GM21447 (cell line): Measurements from ENCODE around the gene REEP2.

Source experiments
- ATAC-seq: cut with Tn5 transposase; IDR thresholded peaks from one replicate; pipeline ENCODE4 v1.9.1; 2021; ENCODE audit not compliant: unreplicated experiment

The REEP2 gene

DNA sequence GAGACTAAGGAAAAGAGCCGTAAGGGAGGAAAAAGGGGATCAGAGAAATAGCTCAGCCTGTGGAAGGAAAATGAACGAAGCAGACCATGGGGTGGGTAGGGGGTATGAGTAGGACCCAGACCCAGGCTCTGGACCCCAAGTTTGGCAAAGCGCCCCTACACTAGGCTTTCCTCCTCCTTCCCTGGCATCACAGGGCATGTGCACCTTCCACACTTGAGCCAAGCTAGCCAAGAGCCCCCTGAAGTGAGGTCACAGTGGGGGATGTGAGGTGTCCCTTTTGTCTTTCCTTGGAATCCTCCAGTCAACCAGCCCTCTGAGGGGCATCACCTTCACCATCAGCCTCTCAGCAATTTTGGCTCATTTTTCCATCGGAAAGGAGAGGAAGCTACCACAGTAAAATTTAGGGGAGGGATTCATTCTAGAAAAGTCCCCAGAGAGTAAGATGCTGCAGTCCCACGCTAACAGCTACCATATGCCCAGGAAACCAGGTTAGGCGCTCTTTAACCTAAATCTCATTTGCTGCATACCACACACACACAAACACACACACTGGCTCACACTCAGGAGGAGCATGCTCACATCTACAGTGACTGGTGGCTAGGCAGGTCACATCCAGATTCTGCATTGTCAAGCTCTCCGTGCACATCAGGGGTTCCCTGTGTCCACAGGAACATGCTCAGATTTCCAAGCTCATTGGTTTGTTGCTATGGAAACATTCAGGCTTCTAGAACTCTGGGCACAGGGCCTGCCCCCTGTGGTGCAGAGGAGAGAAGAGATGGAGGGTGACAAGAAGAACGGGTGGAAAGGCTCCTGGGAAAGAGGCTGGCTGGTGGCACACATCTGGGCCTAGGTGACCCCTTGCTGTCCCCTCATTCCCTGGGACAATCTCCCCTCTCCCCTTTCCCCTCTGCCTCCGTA, 9.9 kb downstream of the REEP2 start:
- no peak for ATAC-seq

DNA sequence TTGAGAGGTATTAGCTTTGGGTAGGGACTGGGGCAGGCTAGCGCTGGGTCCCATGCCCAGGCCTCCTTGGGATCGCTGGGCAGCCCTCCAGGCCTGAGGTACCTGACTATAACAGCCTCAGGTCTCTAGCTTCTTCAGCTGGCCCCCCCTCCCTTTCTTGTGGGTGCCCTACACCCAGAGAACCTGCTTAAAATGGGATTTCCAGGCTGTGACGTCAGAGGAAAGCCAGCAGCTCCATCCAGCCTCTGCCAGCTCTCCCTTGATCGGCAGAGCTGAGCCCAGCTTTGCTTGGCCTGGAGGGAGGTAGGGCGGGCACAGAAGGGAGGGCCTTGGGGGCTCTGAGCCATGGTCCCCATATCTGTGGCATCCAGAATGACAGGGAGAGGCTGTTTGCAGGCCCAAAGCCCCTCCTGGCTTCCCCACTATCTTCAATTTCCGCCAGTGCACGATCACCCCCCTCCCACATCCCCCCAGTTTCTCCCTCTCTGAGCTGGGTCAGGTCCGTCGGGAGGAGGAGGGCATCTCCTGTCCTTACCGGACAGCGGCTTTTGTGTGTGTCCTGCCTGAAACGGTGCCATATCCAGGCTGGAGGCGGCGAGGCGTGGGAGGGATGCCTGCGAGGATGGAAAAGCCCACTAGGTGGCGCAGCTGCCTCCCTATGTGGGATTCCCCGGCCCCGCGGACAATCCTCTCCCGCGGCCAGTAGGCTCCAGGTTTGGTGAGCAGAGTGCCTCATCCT, 10.8 kb downstream of the REEP2 start:
- ATAC-seq, result no peak

- no peak for ATAC-seq
Observed at GRCh38 chr5:138450971-138451370, 12.1 kb downstream of the REEP2 start.

- no peak for ATAC-seq
Observed at GRCh38 chr5:138452720-138453119, 13.9 kb downstream of the REEP2 start.

GRCh38 chr5:138453590-138453989, 14.7 kb downstream of the REEP2 start:
- no peak for ATAC-seq

DNA sequence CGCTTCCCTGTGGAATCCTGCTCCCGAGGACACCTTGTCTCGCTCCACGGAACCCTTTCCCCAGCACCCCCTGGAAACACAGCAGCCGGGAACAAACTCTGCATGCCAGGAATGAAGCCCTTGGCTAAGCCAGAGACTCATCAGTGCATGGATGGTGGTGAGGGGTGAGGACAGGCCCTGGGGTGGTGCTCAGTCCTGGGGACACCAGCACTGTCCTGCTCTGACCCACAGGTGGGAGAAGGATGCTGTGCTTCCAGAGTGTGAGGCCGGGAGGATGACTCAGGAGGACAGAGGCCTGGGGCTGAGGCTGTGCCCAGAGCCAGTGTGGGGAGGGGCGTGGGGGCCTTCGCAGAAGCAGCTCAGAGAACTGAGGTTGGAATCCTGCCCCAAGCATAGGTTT, 15.3 kb downstream of the REEP2 start:
- ATAC-seq, result no peak

DNA sequence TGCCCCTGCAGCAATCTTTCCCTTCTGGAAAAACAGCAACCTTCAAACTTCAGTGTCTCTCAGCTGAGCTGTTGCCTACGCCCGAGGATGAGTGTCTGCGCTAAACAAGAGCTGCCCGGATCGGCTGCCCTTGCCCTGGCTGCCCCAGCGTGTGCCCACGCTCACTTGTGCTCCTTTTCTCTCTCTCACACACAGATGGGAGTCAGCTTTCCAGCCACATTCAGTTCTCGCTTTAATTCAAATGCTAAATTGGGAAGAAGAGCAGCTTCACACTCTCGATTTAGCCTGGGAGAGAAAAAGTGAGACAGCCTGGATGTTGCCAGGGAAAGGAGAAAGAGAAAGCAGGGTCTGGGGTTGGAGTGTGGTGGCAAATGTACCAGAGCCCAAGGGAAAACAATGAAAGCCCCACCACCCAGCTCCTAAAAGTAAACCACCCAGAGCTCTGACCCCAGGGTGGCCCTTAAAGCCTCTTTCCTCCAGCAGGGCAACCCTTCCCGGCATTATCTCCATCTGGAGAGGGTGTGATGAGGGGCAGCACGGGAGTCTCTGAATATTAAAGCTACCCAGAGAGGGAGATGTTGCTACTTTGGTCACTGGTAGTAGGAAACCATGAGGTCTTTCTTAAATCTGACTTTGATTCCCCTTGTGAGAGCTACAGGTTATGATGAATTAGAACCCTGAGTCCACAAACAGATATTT, 16.5 kb downstream of the REEP2 start:
- no peak for ATAC-seq

- ATAC-seq, result no peak
Observed at GRCh38 chr5:138457531-138458275, 18.8 kb downstream of the REEP2 start.

GRCh38 chr5:138458384-138458783, 19.5 kb downstream of the REEP2 start:
- ATAC-seq, result no peak

GRCh38 chr5:138458856-138459255, 20.0 kb downstream of the REEP2 start:
- no peak for ATAC-seq

- ATAC-seq, result no peak
Observed at GRCh38 chr5:138459311-138459933, 20.6 kb downstream of the REEP2 start.

- no peak for ATAC-seq
Observed at GRCh38 chr5:138460032-138460693, 21.3 kb downstream of the REEP2 start.

DNA sequence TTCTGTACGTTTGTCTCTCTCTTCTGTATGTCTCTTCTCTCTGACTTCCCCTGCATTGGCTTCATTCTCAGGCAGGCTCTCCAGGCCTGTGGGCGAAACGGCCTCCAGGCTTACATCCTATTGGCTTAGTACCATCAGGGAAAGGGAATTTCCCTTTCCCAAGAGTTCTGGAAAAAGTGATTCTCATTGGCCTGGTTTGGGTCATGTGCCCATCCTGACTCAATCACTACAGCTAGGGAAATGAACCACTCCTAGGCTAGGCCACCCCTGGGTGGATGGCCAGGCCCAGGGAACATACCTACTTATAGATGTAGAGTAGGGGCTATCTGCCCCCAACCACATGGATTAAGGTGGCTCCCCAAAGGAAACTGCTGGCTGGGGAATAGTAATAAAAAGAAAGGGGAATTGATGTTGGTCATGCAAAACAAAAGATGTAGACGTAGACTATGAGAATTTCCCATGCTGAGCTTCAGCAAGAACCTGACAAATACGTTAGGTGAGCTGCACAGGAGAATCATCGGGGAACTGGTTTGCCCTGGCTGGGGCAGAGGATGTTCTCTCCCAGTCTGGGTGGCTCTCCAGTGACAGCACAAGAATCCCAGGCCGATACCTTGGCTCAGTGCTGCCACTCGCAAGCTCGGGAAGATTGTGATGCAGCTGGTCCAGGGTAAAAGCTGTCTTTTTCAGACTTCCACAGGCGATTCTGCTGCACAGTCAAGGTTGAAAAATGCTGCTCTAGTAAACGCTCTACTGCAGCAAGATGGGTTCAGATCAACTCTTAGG, 22.7 kb downstream of the REEP2 start:
- ATAC-seq, result no peak

DNA sequence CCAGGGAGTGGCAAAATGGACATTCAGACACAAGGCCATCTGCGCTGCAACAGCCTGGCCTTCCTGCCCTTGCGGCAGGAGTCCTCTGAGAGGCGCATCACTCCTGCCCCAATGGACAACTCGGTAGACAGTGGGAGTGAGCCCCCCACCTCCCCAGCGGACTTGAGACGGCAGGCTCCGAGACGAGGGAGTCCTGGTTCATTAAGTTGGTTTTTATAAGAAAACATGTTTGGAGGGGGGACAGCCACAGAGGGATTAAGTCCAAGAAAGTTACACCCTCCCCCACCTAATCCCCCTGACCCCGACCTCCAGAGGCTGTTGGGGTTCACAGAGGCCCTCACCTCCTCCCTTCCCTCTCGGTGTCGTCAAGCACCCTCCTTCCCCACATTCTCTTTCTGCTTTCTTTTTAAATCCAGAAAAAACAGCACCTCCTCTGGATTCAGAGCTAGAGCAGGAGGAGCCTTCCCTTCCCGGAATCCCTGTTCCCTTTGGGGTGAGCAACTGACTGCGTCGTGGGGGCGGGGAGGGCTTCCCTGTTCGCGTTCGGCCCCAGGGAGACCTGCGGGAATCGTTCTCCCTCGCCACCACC, 24.7 kb downstream of the REEP2 start:
- ATAC-seq, result no peak

GRCh38 chr5:138464008-138464387, 25.1 kb downstream of the REEP2 start:
- peak; percentile 43 for ATAC-seq

DNA sequence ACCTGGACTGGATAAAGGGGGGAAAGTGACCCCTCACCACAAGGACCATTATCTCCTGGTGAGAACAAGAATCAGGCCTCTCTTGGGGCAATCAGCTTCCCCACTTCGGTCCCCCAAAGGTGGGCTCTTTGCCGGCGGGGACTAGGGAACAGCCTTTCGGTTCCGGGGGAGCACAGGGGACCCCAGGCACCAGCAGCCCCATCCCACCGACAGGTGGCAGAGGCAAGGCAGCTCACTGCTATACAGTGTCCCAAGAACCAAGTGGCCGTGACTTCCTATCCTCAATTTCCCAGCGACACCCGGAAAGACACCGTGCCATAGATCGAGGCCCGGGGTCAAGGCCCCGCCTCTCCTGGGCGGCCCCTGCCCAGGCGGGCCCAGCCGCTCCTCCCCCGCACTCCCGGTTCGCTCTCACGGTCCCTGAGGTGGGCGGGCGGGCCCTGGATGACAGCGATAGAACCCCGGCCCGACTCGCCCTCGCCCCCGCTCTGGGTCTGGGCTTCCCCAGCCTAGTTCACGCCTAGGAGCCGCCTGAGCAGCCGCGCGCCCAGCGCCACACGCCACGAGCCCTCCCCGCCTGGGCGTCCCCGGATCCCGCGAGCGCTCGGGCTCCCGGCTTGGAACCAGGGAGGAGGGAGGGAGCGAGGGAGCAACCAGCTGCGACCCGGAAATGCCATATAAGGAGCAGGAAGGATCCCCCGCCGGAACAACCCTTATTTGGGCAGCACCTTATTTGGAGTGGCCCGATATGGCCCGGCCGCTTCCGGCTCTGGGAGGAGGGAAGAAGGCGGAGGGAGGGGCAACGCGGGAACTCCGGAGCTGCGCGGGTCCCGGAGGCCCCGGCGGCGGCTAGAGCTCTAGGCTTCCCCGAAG, 25.8 kb downstream of the REEP2 start:
- ATAC-seq, result peak; percentile 79

DNA sequence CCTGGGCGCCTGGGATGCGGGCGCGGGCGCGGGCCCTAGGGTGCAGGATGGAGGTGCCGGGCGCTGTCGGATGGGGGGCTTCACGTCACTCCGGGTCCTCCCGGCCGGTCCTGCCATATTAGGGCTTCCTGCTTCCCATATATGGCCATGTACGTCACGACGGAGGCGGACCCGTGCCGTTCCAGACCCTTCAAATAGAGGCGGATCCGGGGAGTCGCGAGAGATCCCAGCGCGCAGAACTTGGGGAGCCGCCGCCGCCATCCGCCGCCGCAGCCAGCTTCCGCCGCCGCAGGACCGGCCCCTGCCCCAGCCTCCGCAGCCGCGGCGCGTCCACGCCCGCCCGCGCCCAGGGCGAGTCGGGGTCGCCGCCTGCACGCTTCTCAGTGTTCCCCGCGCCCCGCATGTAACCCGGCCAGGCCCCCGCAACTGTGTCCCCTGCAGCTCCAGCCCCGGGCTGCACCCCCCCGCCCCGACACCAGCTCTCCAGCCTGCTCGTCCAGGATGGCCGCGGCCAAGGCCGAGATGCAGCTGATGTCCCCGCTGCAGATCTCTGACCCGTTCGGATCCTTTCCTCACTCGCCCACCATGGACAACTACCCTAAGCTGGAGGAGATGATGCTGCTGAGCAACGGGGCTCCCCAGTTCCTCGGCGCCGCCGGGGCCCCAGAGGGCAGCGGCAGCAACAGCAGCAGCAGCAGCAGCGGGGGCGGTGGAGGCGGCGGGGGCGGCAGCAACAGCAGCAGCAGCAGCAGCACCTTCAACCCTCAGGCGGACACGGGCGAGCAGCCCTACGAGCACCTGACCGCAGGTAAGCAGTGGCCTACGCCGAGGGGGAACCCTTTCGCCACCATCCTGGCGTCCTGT, 26.6 kb downstream of the REEP2 start, which contains the start of gene EGR1:
Gene EGR1, plus strand, starts transcription at position 219 of the 864 bp plus-strand sequence. Its CDS starts 283 bp downstream, at position 502.
- ATAC-seq, result peak; percentile 56
